Pancreas (tissue), 10 donors: Measurements from ENCODE around the gene TUBGCP3. TPM values are rescaled to one million over a fixed set of nuclear protein-coding genes. Genes with fewer than 3 reads are reported as not detected.

ENCODE experiments used
- ATAC-seq, 4 donors: fragments of 200-7000 bp; cut with Tn5 transposase; one replicate each; pipeline versions ENCODE4 v1.8.0 to v1.9.1; 2020; ENCODE audit warnings: mild to moderate bottlenecking in 4 of 4, moderate library complexity in 4 of 4
- DNase-seq, 6 donors: peaks; one replicate each; pipeline ENCODE4 v3.0.0-alpha.2; 2020
- FAIRE-seq: peaks from 2 replicates; lab custom pipeline; 2012; peaks lifted over from hg19 to GRCh38; lab: Jason Lieb, UNC
- H3K27ac ChIP-seq, 4 donors: fragments of 200-600 bp; sonication (generic); 1 replicate in 3 of 4; 2 replicates in 1 of 4; pipeline versions ENCODE4 v1.5.0 to v1.8.0; 2020
- H3K27me3 ChIP-seq, 4 donors: fragments of 200-600 bp; one replicate each; pipeline ENCODE4 v1.8.0; 2021
- H3K36me3 ChIP-seq, 3 donors: fragments of 200-600 bp; sonication (generic) in 1 of 3; one replicate each; pipeline versions ENCODE4 v1.5.0 to v1.8.0; 2020 to 2021
- H3K4me1 ChIP-seq, 3 donors: fragments of 200-600 bp; one replicate each; pipeline ENCODE4 v1.8.0; 2021
- H3K4me3 ChIP-seq, 4 donors: fragments of 200-600 bp; sonication (generic) in 2 of 4; one replicate each; pipeline versions ENCODE4 v1.5.0 to v1.8.0; 2020 to 2021
- H3K9me3 ChIP-seq, 4 donors: fragments of 200-600 bp; one replicate each; pipeline ENCODE4 v1.8.0; 2021
- WGBS, 2 donors: extraction: QIAGEN DNeasy Blood & Tissue Kit; methylation state at CpG; one replicate each; pipeline ENCODE4 v1.1.7; 2013; 5-methylcytosine and 5-hydroxymethylcytosine counted together
- intact Hi-C, 3 donors: fragments of 100-400 bp; cut with DNase I; formaldehyde crosslinking; loops; one replicate each; pipeline versions ENCODE4 v1.11.1 to v1.14.2; 2022
- polyA plus RNA-seq, 2 donors: library from polyadenylated mRNA; stranded (reverse); fragments of 200-250 nt; gene quantifications; one replicate each; pipeline ENCODE4 v1.2.3, GENCODE V29; 2013
- total RNA-seq, 6 donors: library from RNA; stranded (reverse); fragmentation: NEBNext Ultra II Directional in 4 of 6; extraction: Animal tissue kit (Norgen Biotek cat#: 25700) in 4 of 6; gene quantifications; one replicate each; pipeline versions ENCODE4 v1.2.1 to v1.2.4, GENCODE V29; 2021 to 2023
- TF ChIP-seq, protein P1 (sequence below), 4 donors: fragments of 200-600 bp; sonication (generic) in 3 of 4; IDR thresholded peaks; one replicate each; pipeline versions ENCODE4 v1.5.0 to v1.8.0; 2021; ENCODE audit warnings: antibody characterized with exemption in 4 of 4
- donor health status: healthy with polysubstance abuse.
- donor health status: DM: no; HTN: no; CAD: no; lungs with moderate emphysema.
- donor health status: DM: no; HTN: no; CAD: no.
- donor health status: control.
- donor health status: control.
- donor health status: Bipolar disorder and iron deficiency.
- donor health status: DM: yes; HTN: yes; CAD: no.
- donor health status: DM: no; HTN: no; CAD: no.
- donor health status: DM: no; HTN: no; CAD: no.
- donor health status: DM: yes; HTN: yes; CAD: no.

TUBGCP3 gene
- total and polyA plus RNA-seq, 8 donors = 6.3 to 20.2 (median 12.6) TPM

DNA sequence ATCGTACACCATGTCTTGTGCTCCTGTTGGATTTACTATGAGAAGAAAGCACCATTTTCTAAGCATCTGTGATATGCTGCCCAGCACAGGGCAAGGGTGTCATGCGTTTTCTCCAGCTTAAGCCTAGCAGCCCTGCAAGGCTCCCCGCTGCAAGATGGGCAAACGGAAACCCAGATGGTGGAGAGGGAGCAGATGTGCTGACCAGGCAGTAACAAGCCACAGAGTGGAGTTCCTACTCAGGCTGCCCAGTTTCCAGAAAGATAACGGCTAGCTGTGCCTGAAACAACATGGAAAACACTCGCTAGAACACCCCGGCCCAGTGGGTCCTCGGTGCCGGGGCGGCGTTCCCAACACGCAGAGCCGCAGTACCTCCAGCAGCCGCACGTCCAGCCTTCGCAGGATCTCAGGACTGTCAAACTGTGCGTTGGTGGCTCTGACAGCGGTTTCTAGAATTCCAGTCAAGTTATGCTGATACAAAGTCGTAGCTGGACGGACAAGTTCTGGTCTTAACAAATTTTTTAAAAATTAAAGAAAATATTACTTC, 68.4 kb downstream of the TUBGCP3 start:
- TF ChIP-seq, protein P1, sequence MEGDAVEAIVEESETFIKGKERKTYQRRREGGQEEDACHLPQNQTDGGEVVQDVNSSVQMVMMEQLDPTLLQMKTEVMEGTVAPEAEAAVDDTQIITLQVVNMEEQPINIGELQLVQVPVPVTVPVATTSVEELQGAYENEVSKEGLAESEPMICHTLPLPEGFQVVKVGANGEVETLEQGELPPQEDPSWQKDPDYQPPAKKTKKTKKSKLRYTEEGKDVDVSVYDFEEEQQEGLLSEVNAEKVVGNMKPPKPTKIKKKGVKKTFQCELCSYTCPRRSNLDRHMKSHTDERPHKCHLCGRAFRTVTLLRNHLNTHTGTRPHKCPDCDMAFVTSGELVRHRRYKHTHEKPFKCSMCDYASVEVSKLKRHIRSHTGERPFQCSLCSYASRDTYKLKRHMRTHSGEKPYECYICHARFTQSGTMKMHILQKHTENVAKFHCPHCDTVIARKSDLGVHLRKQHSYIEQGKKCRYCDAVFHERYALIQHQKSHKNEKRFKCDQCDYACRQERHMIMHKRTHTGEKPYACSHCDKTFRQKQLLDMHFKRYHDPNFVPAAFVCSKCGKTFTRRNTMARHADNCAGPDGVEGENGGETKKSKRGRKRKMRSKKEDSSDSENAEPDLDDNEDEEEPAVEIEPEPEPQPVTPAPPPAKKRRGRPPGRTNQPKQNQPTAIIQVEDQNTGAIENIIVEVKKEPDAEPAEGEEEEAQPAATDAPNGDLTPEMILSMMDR (IDR thresholded peaks at IDR 0.05) = no peak
- 96 to 97% methylated on average over 20 of the region's 20 CpGs for whole genome bisulfite sequencing, 2 donors
- DNase-seq (no peak), ATAC-seq (no peak), FAIRE-seq (no peak)
- no peaks in the 10 kb centered on the region for H3K4me1 ChIP-seq
- no peaks in the 10 kb centered on the region for H3K9me3 ChIP-seq
- intact Hi-C loops = no loop called here
- H3K27me3 ChIP-seq = no peaks in the 10 kb centered on the region
- H3K27ac ChIP-seq = no peak overlapping the region
- H3K36me3 ChIP-seq = peaks cover 0 to 40% (median 3%) of the 10 kb centered on the region in 3 donors
- H3K4me3 ChIP-seq = no peak overlapping the region

- TF ChIP-seq, protein P1 (IDR thresholded peaks at IDR 0.05) = no peak
These were observed 71.7 kb downstream of the TUBGCP3 start for GRCh38 chr13:112516218-112516617.

DNA sequence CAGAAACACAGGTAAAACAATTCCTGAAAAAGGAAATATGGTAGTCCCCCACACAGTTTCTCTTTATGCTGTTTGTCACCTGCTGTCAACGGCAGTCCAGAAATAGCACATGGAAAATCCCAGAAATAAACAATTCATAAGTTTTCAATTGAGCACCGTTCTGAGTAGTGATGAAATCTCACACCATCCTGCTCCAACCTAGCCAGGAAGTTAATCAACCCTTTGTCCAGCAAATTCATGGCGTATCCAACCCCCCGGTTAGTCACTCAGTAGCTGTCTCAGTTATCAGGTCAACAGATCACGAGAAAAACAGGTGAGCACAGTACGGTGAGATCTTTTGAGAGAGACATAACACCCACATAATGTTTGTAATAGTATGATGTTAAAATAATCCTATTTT, 74.2 kb downstream of the TUBGCP3 start:
- TF ChIP-seq, protein P1 (IDR thresholded peaks at IDR 0.05) = no peak
- Histone ChIP-seq H3K4me1 (no peaks in the 10 kb centered on the region), H3K4me3 (no peak overlapping the region), H3K27ac (no peak overlapping the region), H3K36me3 (peaks cover 0 to 25% (median 0%) of the 10 kb centered on the region in 3 donors), H3K9me3 (no peaks in the 10 kb centered on the region), H3K27me3 (no peaks in the 10 kb centered on the region)
- DNase-seq = no peak
- ATAC-seq = no peak
- intact Hi-C loops = no loop called here
- no peak for FAIRE-seq
- 78 to 79% methylated on average over 6 of the region's 6 CpGs for WGBS, 2 donors

More at GRCh38 chr13:112516218-112516617, 71.7 kb downstream of the TUBGCP3 start:
- DNase-seq = no peak
- WGBS, 2 donors = 95% methylated on average over 13 of the region's 13 CpGs
- H3K27ac ChIP-seq = no peak overlapping the region
- FAIRE-seq = no peak
- no peaks in the 10 kb centered on the region for H3K27me3 ChIP-seq
- H3K36me3 ChIP-seq = peaks cover 0 to 38% (median 3%) of the 10 kb centered on the region in 3 donors
- no peaks in the 10 kb centered on the region for H3K9me3 ChIP-seq
- no peak for ATAC-seq
- no peak overlapping the region for H3K4me3 ChIP-seq
- intact Hi-C loops = no loop called here
- no peaks in the 10 kb centered on the region for H3K4me1 ChIP-seq

DNA sequence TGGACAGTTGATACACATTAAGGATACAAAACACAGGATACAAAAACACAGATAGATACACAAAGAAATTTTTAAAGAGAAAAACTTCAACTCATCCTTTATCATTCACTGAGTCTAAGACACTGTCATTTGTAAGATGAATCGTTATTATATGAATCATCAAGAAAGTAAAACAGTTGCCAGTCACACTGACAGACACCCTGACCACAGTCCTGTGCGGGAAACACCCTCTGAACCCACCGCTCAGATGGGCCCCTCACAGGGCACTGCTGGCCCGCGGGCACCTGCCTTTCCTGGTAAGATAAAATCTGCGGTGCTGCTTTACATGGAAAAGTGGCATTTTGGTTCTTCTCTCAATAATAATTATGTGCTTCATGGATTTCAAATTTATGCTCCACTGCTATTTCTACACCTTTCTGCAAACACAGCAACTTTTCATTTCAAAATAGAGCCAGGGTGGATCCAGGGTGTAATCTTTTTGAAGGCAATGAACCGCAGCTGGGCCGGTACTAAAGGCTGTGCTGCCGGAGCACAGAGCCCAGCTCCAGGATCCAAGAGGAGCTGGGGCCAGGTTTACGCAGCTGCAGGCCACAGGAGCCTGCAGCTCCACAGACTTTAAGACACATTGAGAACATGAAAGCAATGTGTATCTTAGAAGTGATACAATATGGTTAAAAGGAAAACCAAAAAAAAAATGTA, 76.8 kb downstream of the TUBGCP3 start:
- FAIRE-seq (no peak), DNase-seq (no peak), ATAC-seq (no peak)
- no peaks in the 10 kb centered on the region for H3K9me3 ChIP-seq
- no peaks in the 10 kb centered on the region for H3K27me3 ChIP-seq
- no peaks in the 10 kb centered on the region for H3K4me1 ChIP-seq
- no peak overlapping the region for H3K4me3 ChIP-seq
- H3K27ac ChIP-seq = no peak overlapping the region
- WGBS, 2 donors = 88 to 89% methylated on average over 10 of the region's 10 CpGs
- intact Hi-C loops = no loop called here
- H3K36me3 ChIP-seq = peaks cover 0 to 27% (median 4%) of the 10 kb centered on the region in 3 donors
- TF ChIP-seq, protein P1 (IDR thresholded peaks at IDR 0.05) = no peak
